HFFc6 (cell line): ENCODE measurements around the gene PMEPA1. TPM values are rescaled to one million over a fixed set of nuclear protein-coding genes. Genes with fewer than 3 reads are reported as not detected.

Experiments used
- DNase-seq: peaks from one replicate; pipeline ENCODE4 v3.0.0-alpha.2; 2018
- H3K27ac Mint-ChIP-seq: 2 replicates; pipeline ENCODE4 v1.8.0; 2020; ENCODE audit warnings: mild to moderate bottlenecking, mixed read lengths
- H3K27me3 Mint-ChIP-seq: 2 replicates; pipeline ENCODE4 v1.8.0; 2021; ENCODE audit warnings: mild to moderate bottlenecking, moderate library complexity, mixed read lengths; ENCODE audit not compliant: insufficient read depth
- H3K36me3 Mint-ChIP-seq: 2 replicates; pipeline ENCODE4 v1.8.0; 2021; ENCODE audit warnings: low read depth, mixed read lengths
- H3K4me1 Mint-ChIP-seq: 2 replicates; pipeline ENCODE4 v1.8.0; 2020; ENCODE audit warnings: low read depth, mixed read lengths
- H3K4me3 Mint-ChIP-seq: 2 replicates; pipeline ENCODE4 v1.8.0; 2020; ENCODE audit warnings: mild to moderate bottlenecking, moderate library complexity, mixed read lengths
- H3K9me3 Mint-ChIP-seq: 2 replicates; pipeline ENCODE4 v1.8.0; 2020; ENCODE audit warnings: mild to moderate bottlenecking, mixed read lengths
- CTCF ChIP-seq: fragments of 200-600 bp; sonication (generic); IDR thresholded peaks from 2 replicates; pipeline ENCODE4 v1.5.0; 2021; ENCODE audit warnings: antibody characterized with exemption, mild to moderate bottlenecking
- total RNA-seq, 6 experiments: library from RNA; stranded (reverse); fragmentation: NEBNext Ultra II Directional; extraction: Animal tissue kit (Norgen Biotek cat#: 25700); gene quantifications; 2 replicates in 1 of 6; 3 replicates in 5 of 6; pipeline ENCODE4 v1.2.3, GENCODE V29; 2021

Gene PMEPA1
- total RNA-seq, 6 experiments from 2014 or later: 4.7 to 8.0 (median 5.3) TPM

GRCh38 chr20:57615445-57615811, 94.4 kb downstream of the PMEPA1 start:
- Mint-ChIP-seq H3K9me3 (no peaks in the 10 kb centered on the region), H3K36me3 (no peaks in the 10 kb centered on the region), H3K4me3 (no peak overlapping the region), H3K4me1 (no peaks in the 10 kb centered on the region), H3K27ac (no peak overlapping the region), H3K27me3 (peaks cover 37% of the 10 kb centered on the region)
- no peak for DNase-seq
- no peak for TF ChIP-seq CTCF

GRCh38 chr20:57614490-57615444, 95.0 kb downstream of the PMEPA1 start:
- no peaks in the 10 kb centered on the region for H3K9me3 Mint-ChIP-seq
- H3K27ac Mint-ChIP-seq: no peak overlapping the region
- H3K27me3 Mint-ChIP-seq: peaks cover 36% of the 10 kb centered on the region
- no peaks in the 10 kb centered on the region for H3K36me3 Mint-ChIP-seq
- H3K4me3 Mint-ChIP-seq: no peak overlapping the region
- TF ChIP-seq CTCF: no peak
- no peak for DNase-seq
- no peaks in the 10 kb centered on the region for H3K4me1 Mint-ChIP-seq

- Mint-ChIP-seq H3K4me1 (no peaks in the 10 kb centered on the region), H3K27me3 (peaks cover 39% of the 10 kb centered on the region), H3K4me3 (no peak overlapping the region), H3K9me3 (no peaks in the 10 kb centered on the region), H3K27ac (no peak overlapping the region), H3K36me3 (no peaks in the 10 kb centered on the region)
- DNase-seq: no peak
- TF ChIP-seq CTCF: no peak
Measured at GRCh38 chr20:57613481-57613921, 96.3 kb downstream of the PMEPA1 start.

- H3K27me3 Mint-ChIP-seq: peaks cover 41% of the 10 kb centered on the region
Measured at GRCh38 chr20:57612916-57613315, 96.9 kb downstream of the PMEPA1 start.

GRCh38 chr20:57612436-57612835, 97.4 kb downstream of the PMEPA1 start:
- peaks cover 41% of the 10 kb centered on the region for H3K27me3 Mint-ChIP-seq
- H3K4me3 Mint-ChIP-seq: no peak overlapping the region
- no peaks in the 10 kb centered on the region for H3K4me1 Mint-ChIP-seq
- no peak for TF ChIP-seq CTCF
- H3K9me3 Mint-ChIP-seq: no peaks in the 10 kb centered on the region
- no peaks in the 10 kb centered on the region for H3K36me3 Mint-ChIP-seq
- DNase-seq: no peak
- H3K27ac Mint-ChIP-seq: no peak overlapping the region

More at GRCh38 chr20:57612916-57613315, 96.9 kb downstream of the PMEPA1 start:
- DNase-seq: no peak
- no peaks in the 10 kb centered on the region for H3K9me3 Mint-ChIP-seq
- no peak overlapping the region for H3K27ac Mint-ChIP-seq
- TF ChIP-seq CTCF: no peak
- no peaks in the 10 kb centered on the region for H3K36me3 Mint-ChIP-seq
- no peaks in the 10 kb centered on the region for H3K4me1 Mint-ChIP-seq
- H3K4me3 Mint-ChIP-seq: no peak overlapping the region
